Astrocyte (in vitro differentiated cells and primary cell): ENCODE measurements around the gene ZNF335.

Source experiments
- CTCF ChIP-seq: IDR thresholded peaks from 2 replicates; pipeline ENCODE4 v1.5.1; 2011; ENCODE audit warnings: low read depth, mild to moderate bottlenecking, inconsistent platforms, low read length, moderate library complexity; ENCODE audit not compliant: insufficient read depth
- EZH2 ChIP-seq: IDR thresholded peaks from 2 replicates; pipeline ENCODE4 v1.6.1; 2012; ENCODE audit warnings: mild to moderate bottlenecking, low read length, inconsistent platforms; ENCODE audit not compliant: insufficient read depth

DNA sequence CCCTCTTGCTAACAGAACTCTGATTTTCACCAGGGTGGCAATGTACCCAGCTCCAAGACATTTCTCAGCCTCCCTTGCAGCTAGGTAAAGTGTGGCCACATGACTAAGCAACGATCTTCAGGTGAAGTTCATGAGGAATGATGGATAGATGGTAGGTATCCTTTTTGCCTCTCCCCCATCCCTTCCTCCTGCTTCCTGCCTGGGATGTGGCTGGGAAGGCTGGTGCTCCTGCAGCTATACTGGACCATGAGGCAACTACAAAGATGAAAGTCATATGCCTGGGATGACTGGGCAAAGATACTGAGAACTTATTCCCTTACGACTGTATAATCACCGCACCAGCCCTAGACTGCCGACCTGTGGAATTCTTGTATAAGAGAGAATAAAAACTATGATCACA, 13.4 kb downstream of the ZNF335 start:
- TF ChIP-seq CTCF (no peak), EZH2 (no peak)
